ENCODE data around the gene NEU4. TPM values are rescaled to one million over a fixed set of nuclear protein-coding genes. Genes with fewer than 3 reads are reported as not detected.
A peak's percentile ranks its signal among the peaks of the same experiment; 100 is the strongest.

The NEU4 gene
- total RNA-seq, 1 donor, result not detected

DNA sequence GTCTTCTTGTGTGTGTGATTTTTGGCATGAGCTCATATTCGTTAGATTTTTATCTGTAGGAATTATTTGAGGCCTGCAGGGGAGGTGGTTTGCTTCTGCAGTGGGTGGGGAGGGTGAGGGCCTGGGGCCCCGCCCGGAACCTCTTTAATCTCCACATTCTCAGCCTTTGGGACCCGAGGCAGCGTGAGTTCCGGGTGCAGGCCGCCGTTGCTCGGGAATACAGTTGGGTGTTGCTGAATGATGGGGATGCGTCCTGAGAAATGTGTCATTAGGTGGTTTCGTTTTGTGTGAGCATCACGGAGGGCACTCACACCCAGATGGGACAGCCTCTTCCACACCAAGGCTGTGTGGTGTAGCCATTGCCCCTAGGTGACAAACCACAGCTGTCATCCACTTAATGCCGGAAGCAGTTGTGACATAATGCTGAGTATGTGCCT lies 46.0 kb upstream of the NEU4 start:
- Histone ChIP-seq H3K4me3 (ENCODE audit: insufficient read depth, low read length) (no peak overlapping the region), H3K27me3 (ENCODE audit: insufficient read depth, low read length) (no peaks in the 10 kb centered on the region), H3K27ac (ENCODE audit: low read depth, low read length) (no peak overlapping the region), H3K9me3 (ENCODE audit: low read depth, low read length) (peaks cover 2% of the 10 kb centered on the region), H4K20me1 (ENCODE audit: insufficient read depth, low read length) (peaks cover 12% of the 10 kb centered on the region), H2AFZ (ENCODE audit: low read length) (no peak overlapping the region), H3K4me2 (ENCODE audit: insufficient read depth, low read length) (no peak overlapping the region), H3K36me3 (ENCODE audit: insufficient read depth, low read length) (peaks cover 10% of the 10 kb centered on the region), H3K79me2 (ENCODE audit: insufficient read depth, low read length) (no peaks in the 10 kb centered on the region), H3K4me1 (ENCODE audit: insufficient read depth, low read length) (no peaks in the 10 kb centered on the region)
- DNase-seq (ENCODE audit: insufficient read length, low spot score, missing footprints), result peak; percentile 68
- no peak for TF ChIP-seq CTCF (IDR thresholded peaks at IDR 0.05; ENCODE audit: extremely low read depth, low read depth, low read length)

- Histone ChIP-seq H3K4me1 (ENCODE audit: insufficient read depth, low read length) (no peaks in the 10 kb centered on the region), H3K4me2 (ENCODE audit: insufficient read depth, low read length) (no peak overlapping the region), H3K27ac (ENCODE audit: low read depth, low read length) (no peak overlapping the region), H3K9me3 (ENCODE audit: low read depth, low read length) (peaks cover 2% of the 10 kb centered on the region), H2AFZ (ENCODE audit: low read length) (no peak overlapping the region), H3K4me3 (ENCODE audit: insufficient read depth, low read length) (no peak overlapping the region), H3K79me2 (ENCODE audit: insufficient read depth, low read length) (no peaks in the 10 kb centered on the region), H3K36me3 (ENCODE audit: insufficient read depth, low read length) (peaks cover 10% of the 10 kb centered on the region), H3K27me3 (ENCODE audit: insufficient read depth, low read length) (no peaks in the 10 kb centered on the region), H4K20me1 (ENCODE audit: insufficient read depth, low read length) (peaks cover 12% of the 10 kb centered on the region)
- TF ChIP-seq CTCF (IDR thresholded peaks at IDR 0.05; ENCODE audit: extremely low read depth, low read depth, low read length), result no peak
- DNase-seq (ENCODE audit: insufficient read length, low spot score, missing footprints), result peak; percentile 13
These were observed 45.3 kb upstream of the NEU4 start for GRCh38 chr2:241763551-241764274.

DNA sequence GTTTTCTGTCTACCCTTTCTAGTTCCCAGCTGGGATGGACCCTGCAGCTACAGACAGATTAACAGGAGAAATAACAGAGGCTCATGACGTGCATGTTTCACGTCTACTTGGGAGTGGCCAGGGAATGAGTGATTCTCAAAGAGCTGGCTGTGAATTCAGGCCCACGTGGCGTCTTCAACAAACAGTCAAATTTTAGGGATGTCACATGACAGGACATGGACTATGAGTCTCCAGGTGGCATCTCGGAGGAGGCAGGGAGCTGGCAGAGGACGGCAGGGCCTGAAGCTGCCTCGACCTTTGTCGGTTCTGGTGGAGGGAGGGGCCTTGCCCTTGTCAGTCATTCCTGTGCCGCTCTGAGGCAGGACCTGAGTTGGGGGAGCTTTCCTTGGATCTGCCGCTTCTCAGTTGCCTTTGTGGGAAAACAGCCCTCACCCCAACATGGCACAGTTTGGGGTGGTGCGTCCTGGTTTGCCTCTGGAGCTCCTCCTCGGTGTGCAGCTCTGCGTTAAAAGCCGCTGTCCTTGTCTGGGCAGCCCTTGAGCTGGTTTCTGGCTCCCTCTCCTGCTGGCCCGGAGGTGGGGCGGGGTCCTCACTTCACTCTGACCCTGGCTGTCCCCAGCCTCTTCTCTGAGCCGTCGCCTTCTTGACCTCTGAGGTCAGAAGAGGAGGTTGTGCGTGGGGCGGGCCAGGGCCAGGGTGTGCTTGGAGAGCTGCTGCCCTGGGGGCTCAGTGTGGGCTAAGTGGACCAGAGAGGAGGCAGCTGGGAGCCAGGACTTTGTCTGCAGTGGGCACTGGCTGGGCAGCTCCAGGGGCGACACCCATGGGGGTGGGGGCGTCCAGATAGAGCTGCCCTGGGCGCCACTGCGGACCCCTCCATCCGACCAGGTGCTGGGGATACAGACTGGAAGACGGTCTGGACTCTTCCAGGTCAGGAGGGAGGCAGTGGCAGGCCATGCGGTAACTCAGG lies 44.4 kb upstream of the NEU4 start:
- H3K4me2 ChIP-seq (ENCODE audit: insufficient read depth, low read length), result no peak overlapping the region

More for the DNA sequence above, 44.4 kb upstream of the NEU4 start:
- Histone ChIP-seq H3K36me3 (ENCODE audit: insufficient read depth, low read length) (peaks cover 10% of the 10 kb centered on the region), H3K9me3 (ENCODE audit: low read depth, low read length) (peaks cover 2% of the 10 kb centered on the region), H3K27ac (ENCODE audit: low read depth, low read length) (no peak overlapping the region), H3K4me3 (ENCODE audit: insufficient read depth, low read length) (no peak overlapping the region), H3K4me1 (ENCODE audit: insufficient read depth, low read length) (no peaks in the 10 kb centered on the region), H3K27me3 (ENCODE audit: insufficient read depth, low read length) (no peaks in the 10 kb centered on the region), H3K79me2 (ENCODE audit: insufficient read depth, low read length) (no peaks in the 10 kb centered on the region), H4K20me1 (ENCODE audit: insufficient read depth, low read length) (peaks cover 9% of the 10 kb centered on the region), H2AFZ (ENCODE audit: low read length) (no peak overlapping the region)
- DNase-seq (ENCODE audit: insufficient read length, low spot score, missing footprints), result peak; percentile 79
- no peak for TF ChIP-seq CTCF (IDR thresholded peaks at IDR 0.05; ENCODE audit: extremely low read depth, low read depth, low read length)

All from osteoblast (primary cell).